Prostate gland (tissue), 2 donors: ENCODE measurements around the gene LIF. TPM values are rescaled to one million over a fixed set of nuclear protein-coding genes. Genes with fewer than 3 reads are reported as not detected.

Experiments used
- DNase-seq: peaks from one replicate; pipeline ENCODE4 v3.0.0-alpha.2; 2019; ENCODE audit warnings: low spot score
- H3K27ac ChIP-seq, 2 donors: fragments of 200-600 bp; sonication (generic); 2 replicates each; pipeline ENCODE4 v1.5.1; 2017 to 2019
- H3K27me3 ChIP-seq: fragments of 200-600 bp; sonication (generic); replicated peaks from 2 replicates; pipeline ENCODE4 v1.5.1; 2019; ENCODE audit not compliant: insufficient read depth
- H3K36me3 ChIP-seq, 2 donors: fragments of 200-600 bp; sonication (generic); 1 replicate in 1 of 2; 2 replicates in 1 of 2; pipeline versions ENCODE4 v1.5.1 to v1.8.1; 2017 to 2019
- H3K4me1 ChIP-seq: fragments of 200-600 bp; sonication (generic); replicated peaks from 2 replicates; pipeline ENCODE4 v1.5.1; 2019
- H3K4me3 ChIP-seq, 2 donors: fragments of 200-600 bp; sonication (generic); 2 replicates each; pipeline ENCODE4 v1.5.1; 2017 to 2019
- H3K9me3 ChIP-seq: fragments of 200-600 bp; sonication (generic); 2 replicates; pipeline ENCODE4 v1.5.1; 2017
- CTCF ChIP-seq, 4 experiments: fragments of 200-600 bp in 2 of 4; fragments of 450-650 bp in 2 of 4; sonication (generic) in 2 of 4; IDR thresholded peaks; 1 replicate in 3 of 4; 2 replicates in 1 of 4; pipeline ENCODE4 v1.5.1; 2016 to 2019; ENCODE audit warnings: antibody characterized with exemption in 4 of 4, mild to moderate bottlenecking in 2 of 4, moderate library complexity in 2 of 4
- POLR2A ChIP-seq: fragments of 450-650 bp; IDR thresholded peaks from one replicate; pipeline ENCODE4 v1.6.1; 2016; ENCODE audit warnings: antibody characterized with exemption, mild to moderate bottlenecking
- POLR2AphosphoS5 ChIP-seq: sonication (generic); formaldehyde crosslinking; IDR thresholded peaks from one replicate; pipeline ENCODE4 v1.6.1; 2017; ENCODE audit warnings: antibody characterized with exemption
- WGBS: methylation state at CpG from one replicate; pipeline ENCODE4 v1.1.5; 2018; 5-methylcytosine and 5-hydroxymethylcytosine counted together
- intact Hi-C: fragments of 100-400 bp; cut with DNase I; formaldehyde crosslinking; loops from one replicate; pipeline ENCODE4 v1.14.2; 2022
- total RNA-seq, 2 donors: library from RNA; depleted of rRNA; stranded (reverse); fragments of >200 nt; gene quantifications; one replicate each; pipeline ENCODE4 v1.1.0, GENCODE V29; 2016

LIF gene
- total RNA-seq, 2 donors from 2014 or later, result 0.40 to 0.59 TPM

DNA sequence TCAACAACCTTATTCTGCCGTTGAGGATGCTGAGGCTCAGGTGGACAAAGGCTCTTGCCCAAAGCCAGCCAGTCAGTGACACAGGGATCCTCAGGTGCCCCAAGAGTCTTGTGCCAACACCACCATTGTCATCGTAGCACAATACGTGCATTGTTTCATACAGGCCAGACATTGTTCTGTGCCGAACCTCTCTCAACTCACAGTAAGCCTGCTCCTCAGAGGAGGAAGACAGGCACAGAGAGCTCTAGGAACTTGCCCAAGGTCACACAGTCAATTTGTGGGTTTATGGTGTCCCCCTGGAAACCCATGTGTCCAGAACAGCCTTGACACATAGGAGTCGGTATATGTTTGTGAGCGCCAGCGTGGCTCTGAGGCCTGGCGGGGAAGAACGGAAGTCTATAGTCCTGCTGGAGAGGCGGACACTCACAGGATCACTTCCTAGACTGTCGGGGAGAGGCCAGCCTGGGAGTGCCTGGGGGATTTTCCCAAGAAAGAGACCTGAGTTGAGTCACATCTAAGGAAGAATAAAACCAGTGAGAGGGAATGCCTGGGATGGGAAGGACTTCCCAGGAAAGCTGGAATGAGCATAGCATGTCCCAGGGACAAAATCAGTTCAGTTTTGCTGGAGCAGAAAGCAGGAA, 20.2 kb downstream of the LIF start:
- DNase-seq, result no peak
- no peaks in the 10 kb centered on the region for H3K4me1 ChIP-seq
- H3K27me3 ChIP-seq, result no peaks in the 10 kb centered on the region
- no peaks in the 10 kb centered on the region for H3K9me3 ChIP-seq
- intact Hi-C loops, result no loop called here
- H3K27ac ChIP-seq, result no peak overlapping the region
- no peak overlapping the region for H3K4me3 ChIP-seq
- H3K36me3 ChIP-seq, result no peaks in the 10 kb centered on the region
- TF ChIP-seq POLR2A (no peak), POLR2AphosphoS5 (no peak), CTCF (IDR thresholded peaks at IDR 0.05) (no peak)
- WGBS, result 84% methylated on average over 11 of the region's 11 CpGs

DNA sequence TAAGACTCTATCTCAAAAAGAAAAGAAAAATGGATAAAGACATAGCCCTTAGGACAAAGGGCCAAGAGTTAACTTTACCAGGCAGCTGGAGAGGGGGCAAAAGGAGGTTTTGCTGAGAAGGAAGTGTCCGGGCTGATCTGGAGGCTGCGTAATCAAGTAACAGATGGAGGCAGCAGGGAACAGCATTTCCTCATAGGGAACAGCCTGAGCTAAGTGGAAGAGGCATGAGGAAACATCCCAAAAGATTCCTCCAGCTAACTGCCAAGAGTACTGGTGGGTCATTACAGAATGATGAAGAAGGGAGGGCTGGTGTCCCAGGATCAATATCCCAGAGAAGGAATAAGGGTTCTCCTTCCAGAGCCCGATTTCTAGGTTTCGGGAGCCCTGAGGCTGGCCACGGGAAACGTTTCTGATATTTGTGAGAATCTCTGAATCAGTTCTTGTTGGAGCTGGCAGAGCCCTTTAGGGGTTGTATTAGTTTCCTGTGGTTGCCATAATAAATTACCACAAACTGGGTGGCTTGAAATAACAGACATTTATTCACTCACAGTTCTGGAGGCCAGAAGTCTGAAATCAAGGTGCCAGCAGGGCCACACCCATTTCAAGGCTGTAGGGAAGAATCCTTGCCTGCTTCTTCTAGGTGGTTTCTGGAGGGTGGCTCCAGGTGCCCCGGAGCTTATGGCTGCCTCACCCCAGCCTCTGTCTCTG, 21.2 kb downstream of the LIF start:
- H3K27me3 ChIP-seq, result no peaks in the 10 kb centered on the region
- 91% methylated on average over 7 of the region's 7 CpGs for WGBS
- intact Hi-C loops, result no loop called here
- H3K36me3 ChIP-seq, result no peaks in the 10 kb centered on the region
- no peaks in the 10 kb centered on the region for H3K9me3 ChIP-seq
- no peak overlapping the region for H3K27ac ChIP-seq
- no peak for DNase-seq
- H3K4me3 ChIP-seq, result no peak overlapping the region
- no peaks in the 10 kb centered on the region for H3K4me1 ChIP-seq
- TF ChIP-seq POLR2A (no peak), POLR2AphosphoS5 (no peak), CTCF (IDR thresholded peaks at IDR 0.05) (no peak)

GRCh38 chr22:30224161-30224857, 22.2 kb downstream of the LIF start:
- WGBS, result 37% methylated on average over 11 of the region's 11 CpGs
- Histone ChIP-seq H3K27me3 (no peaks in the 10 kb centered on the region), H3K9me3 (no peaks in the 10 kb centered on the region)

GRCh38 chr22:30223303-30223702, 23.3 kb downstream of the LIF start:
- H3K4me1 ChIP-seq, result no peaks in the 10 kb centered on the region
- TF ChIP-seq POLR2A, result no peak
- TF ChIP-seq POLR2AphosphoS5, result no peak
- TF ChIP-seq CTCF (IDR thresholded peaks at IDR 0.05), result no peak
- no peaks in the 10 kb centered on the region for H3K27me3 ChIP-seq
- no peak overlapping the region for H3K27ac ChIP-seq
- DNase-seq, result no peak
- 73% methylated on average over 15 of the region's 15 CpGs for WGBS
- no peak overlapping the region for H3K4me3 ChIP-seq
- H3K9me3 ChIP-seq, result no peaks in the 10 kb centered on the region
- intact Hi-C loops, result no loop called here
- no peaks in the 10 kb centered on the region for H3K36me3 ChIP-seq

More at GRCh38 chr22:30224161-30224857, 22.2 kb downstream of the LIF start:
- Histone ChIP-seq H3K4me3 (no peak overlapping the region), H3K36me3 (no peaks in the 10 kb centered on the region), H3K27ac (no peak overlapping the region), H3K4me1 (no peaks in the 10 kb centered on the region)
- TF ChIP-seq POLR2AphosphoS5 (no peak), POLR2A (no peak), CTCF (IDR thresholded peaks at IDR 0.05) (no peak)
- intact Hi-C loops, result no loop called here
- no peak for DNase-seq
